ENCODE results near the gene NDUFB8.
A peak's percentile ranks its signal among the peaks of the same experiment; 100 is the strongest.

Gene NDUFB8

DNA sequence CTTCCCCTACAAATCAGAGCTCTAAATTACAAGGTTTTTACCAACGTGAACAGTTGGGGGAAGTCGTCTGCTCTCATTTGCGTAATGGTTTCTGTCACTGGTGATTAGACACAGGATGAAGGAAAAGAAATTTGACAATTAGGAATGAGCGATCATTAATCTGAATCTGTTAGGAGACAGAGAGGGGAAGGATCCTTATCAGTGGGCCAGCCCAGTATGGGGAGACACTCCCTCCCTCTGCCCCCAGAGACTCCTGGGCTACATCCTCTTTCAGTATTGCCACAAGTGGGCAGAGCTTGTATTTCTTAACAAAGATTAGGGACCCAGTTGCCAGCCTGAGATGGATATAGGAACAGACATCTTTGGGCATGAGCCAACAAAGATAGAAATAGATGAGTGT lies 21.5 kb upstream of the NDUFB8 start:
- TF ChIP-seq, protein P1, sequence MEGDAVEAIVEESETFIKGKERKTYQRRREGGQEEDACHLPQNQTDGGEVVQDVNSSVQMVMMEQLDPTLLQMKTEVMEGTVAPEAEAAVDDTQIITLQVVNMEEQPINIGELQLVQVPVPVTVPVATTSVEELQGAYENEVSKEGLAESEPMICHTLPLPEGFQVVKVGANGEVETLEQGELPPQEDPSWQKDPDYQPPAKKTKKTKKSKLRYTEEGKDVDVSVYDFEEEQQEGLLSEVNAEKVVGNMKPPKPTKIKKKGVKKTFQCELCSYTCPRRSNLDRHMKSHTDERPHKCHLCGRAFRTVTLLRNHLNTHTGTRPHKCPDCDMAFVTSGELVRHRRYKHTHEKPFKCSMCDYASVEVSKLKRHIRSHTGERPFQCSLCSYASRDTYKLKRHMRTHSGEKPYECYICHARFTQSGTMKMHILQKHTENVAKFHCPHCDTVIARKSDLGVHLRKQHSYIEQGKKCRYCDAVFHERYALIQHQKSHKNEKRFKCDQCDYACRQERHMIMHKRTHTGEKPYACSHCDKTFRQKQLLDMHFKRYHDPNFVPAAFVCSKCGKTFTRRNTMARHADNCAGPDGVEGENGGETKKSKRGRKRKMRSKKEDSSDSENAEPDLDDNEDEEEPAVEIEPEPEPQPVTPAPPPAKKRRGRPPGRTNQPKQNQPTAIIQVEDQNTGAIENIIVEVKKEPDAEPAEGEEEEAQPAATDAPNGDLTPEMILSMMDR (IDR thresholded peaks at IDR 0.05; ENCODE audit: extremely low read depth, insufficient read depth, missing control alignments): no peak
- no peak for DNase-seq (ENCODE audit: low spot score)

DNA sequence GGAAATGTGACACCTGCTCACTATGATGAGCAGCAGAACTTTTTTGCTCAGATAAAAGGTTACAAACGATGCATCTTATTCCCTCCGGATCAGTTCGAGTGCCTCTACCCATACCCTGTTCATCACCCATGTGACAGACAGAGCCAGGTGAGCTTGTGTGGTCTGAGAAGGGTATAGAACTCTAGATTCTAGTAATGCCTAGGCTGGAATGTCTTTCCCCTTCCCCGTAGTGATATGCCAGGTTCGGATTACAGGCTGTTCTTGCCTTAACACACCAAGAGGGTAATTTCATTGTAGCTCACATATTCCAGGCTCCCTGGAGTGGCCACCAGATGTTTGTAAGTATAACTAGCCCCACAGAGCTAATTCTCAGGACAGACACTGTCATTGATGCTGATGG lies 15.3 kb upstream of the NDUFB8 start:
- TF ChIP-seq, protein P1 (IDR thresholded peaks at IDR 0.05; ENCODE audit: extremely low read depth, insufficient read depth, missing control alignments): no peak
- DNase-seq (ENCODE audit: low spot score): no peak
- in situ Hi-C loops (cut with MboI; ENCODE audit: low pct_unique_long_range_greater_than_20kb, low sequenced_read_pairs, unreplicated experiment): no loop called here

More for the DNA sequence above, 21.5 kb upstream of the NDUFB8 start:
- in situ Hi-C loops (cut with MboI; ENCODE audit: low pct_unique_long_range_greater_than_20kb, low sequenced_read_pairs, unreplicated experiment): no loop called here

DNA sequence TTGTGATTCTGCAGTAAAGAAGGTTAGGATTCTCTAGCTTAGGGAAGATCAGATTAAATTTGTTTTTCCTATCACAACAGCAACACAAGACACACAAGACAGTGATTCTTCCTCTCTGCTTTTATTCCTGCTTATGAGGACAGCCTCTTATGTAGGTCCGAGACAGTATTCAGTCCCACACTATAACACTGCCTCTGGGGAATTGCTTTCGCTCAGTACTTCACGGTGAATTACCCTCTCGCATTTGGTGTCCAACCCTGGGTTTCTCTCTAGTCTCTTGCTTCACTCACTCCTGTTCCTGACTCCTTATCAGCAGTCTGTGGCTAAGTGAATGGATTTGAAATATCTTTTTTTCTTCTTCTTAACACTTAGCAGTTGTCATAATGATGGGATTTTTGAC lies 7.8 kb upstream of the NDUFB8 start:
- TF ChIP-seq, protein P1 (IDR thresholded peaks at IDR 0.05; ENCODE audit: extremely low read depth, insufficient read depth, missing control alignments): no peak
- no peak for DNase-seq (ENCODE audit: low spot score)
- in situ Hi-C loops (cut with MboI; ENCODE audit: low pct_unique_long_range_greater_than_20kb, low sequenced_read_pairs, unreplicated experiment): no loop called here

DNA sequence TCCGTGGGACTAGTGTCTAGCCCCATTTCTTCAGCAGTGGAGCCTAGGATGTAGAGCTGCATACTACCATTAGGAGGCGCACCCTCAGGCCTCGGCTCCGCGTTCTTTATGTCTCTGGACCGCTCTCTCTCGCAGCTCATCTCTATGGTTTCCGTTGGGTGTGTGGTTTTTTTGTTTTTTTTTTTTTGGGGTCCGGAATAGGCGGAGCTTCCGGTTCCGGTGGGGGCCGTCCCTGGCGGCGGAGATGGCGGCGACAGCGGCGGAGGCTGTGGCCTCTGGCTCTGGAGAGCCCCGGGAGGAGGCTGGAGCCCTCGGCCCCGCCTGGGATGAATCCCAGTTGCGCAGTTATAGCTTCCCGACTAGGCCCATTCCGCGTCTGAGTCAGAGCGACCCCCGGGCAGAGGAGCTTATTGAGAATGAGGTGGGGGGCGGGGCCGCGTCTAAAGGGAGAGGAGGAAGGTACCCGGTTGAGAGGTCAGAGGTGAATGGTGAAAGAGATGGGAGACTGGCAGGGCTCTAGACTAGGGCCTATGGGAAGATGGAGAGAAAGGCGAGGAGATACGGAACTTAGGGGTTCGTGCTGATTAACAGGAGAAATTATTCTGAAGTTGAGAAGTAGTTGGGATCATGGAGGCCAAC lies 6.2 kb upstream of the NDUFB8 start, which contains the start of gene HIF1AN:
Gene HIF1AN (plus strand): TSS at position 229 of the 639 bp plus-strand sequence. CDS start 16 bp downstream, at position 245.
- DNase-seq (ENCODE audit: low spot score): peak; percentile 95
- TF ChIP-seq, protein P1 (IDR thresholded peaks at IDR 0.05; ENCODE audit: extremely low read depth, insufficient read depth, missing control alignments): peak; percentile 90
- in situ Hi-C loops (cut with MboI; ENCODE audit: low pct_unique_long_range_greater_than_20kb, low sequenced_read_pairs, unreplicated experiment): no loop called here

DNA sequence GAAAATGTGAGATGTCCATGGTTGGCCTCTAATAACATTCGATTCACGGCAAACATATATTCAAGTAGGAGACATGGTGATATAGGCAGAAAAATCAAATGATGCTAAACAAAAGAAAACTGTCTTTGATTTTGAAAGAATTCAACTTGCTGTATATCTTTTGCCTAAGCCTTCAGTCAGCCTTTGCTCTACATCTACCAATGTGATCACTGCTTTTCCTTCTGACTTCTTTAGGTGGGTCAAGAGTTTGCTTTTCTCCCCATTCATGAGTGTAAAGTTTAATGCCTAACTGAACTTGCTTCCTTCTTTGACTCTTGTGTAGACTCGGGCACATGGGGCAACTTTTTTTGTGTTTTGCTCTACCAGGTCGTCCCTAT lies 5.7 kb upstream of the NDUFB8 start:
- in situ Hi-C loops (cut with MboI; ENCODE audit: low pct_unique_long_range_greater_than_20kb, low sequenced_read_pairs, unreplicated experiment): no loop called here
- TF ChIP-seq, protein P1 (IDR thresholded peaks at IDR 0.05; ENCODE audit: extremely low read depth, insufficient read depth, missing control alignments): no peak
- no peak for DNase-seq (ENCODE audit: low spot score)

DNA sequence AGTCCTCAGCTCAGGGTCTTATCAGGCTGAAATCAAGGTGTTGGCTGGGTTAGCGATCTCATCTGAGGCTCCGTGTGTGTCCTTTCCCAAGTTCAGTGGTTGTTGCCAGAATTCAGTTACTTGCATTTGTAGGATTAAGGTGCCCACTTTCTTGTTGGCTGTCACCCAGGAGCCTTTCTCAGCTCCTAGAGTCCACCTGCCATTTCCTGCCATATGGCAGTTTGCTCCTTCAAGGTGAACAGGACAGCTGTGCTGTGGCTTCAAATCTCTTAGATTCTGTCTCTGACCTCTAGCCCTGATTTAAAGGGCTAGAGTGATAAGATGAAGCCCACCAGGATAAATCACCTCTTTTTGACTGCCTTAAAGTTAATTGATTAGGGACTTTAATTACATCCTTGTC lies 5.1 kb upstream of the NDUFB8 start:
- in situ Hi-C loops (cut with MboI; ENCODE audit: low pct_unique_long_range_greater_than_20kb, low sequenced_read_pairs, unreplicated experiment): no loop called here
- no peak for DNase-seq (ENCODE audit: low spot score)
- TF ChIP-seq, protein P1 (IDR thresholded peaks at IDR 0.05; ENCODE audit: extremely low read depth, insufficient read depth, missing control alignments): no peak

Measured in GM13977 (cell line).